Skeletal muscle cell (primary cell): ENCODE measurements around the gene RMC1.
"Not testable (repeated sequence)": the region's sequence is repeated elsewhere in the genome, so short reads cannot be mapped to it uniquely, and the experiment has no call there.

ENCODE experiments used
- DNase-seq: peaks from one replicate; pipeline ENCODE4 v3.0.0-alpha.2; 2010; ENCODE audit warnings: low read depth
- H3K4me3 ChIP-seq: 2 replicates; pipeline ENCODE4 v1.5.1; 2011; ENCODE audit warnings: low read depth, mild to moderate bottlenecking, control low read depth, low read length, moderate library complexity

The RMC1 gene

GRCh38 chr18:23503038-23503962 is at the start of gene RMC1:
TSS of gene RMC1 (plus strand) at chr18:23503511. CDS start at chr18:23503619, 108 bp downstream.
- peak within 1 kb of the TSS; percentile 81 for H3K4me3 ChIP-seq
- peak; percentile 69 for DNase-seq

GRCh38 chr18:23453680-23454058 is 49.6 kb upstream of the RMC1 start:
- H3K4me3 ChIP-seq = peak overlapping the region; percentile 85
- no peak for DNase-seq

DNA sequence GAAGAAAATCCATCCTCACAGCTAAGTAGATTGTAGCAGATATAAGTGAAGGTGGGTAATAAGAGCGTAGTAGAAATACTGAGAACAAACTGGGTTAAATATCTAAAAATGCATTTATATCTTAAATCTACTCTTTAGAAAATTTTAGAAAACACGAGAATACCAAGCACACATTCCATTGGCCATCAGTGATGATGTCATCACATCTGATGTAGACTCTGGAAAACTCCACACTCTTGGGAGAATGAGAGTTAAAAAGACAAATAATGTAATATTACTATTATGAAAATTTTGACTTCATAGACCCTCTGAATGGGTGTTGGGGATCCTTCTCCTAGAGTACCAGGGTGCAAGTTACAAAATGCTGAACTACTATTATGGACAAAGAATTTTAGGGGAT is 46.5 kb upstream of the RMC1 start:
- no peak for DNase-seq
- no peak overlapping the region for H3K4me3 ChIP-seq

DNA sequence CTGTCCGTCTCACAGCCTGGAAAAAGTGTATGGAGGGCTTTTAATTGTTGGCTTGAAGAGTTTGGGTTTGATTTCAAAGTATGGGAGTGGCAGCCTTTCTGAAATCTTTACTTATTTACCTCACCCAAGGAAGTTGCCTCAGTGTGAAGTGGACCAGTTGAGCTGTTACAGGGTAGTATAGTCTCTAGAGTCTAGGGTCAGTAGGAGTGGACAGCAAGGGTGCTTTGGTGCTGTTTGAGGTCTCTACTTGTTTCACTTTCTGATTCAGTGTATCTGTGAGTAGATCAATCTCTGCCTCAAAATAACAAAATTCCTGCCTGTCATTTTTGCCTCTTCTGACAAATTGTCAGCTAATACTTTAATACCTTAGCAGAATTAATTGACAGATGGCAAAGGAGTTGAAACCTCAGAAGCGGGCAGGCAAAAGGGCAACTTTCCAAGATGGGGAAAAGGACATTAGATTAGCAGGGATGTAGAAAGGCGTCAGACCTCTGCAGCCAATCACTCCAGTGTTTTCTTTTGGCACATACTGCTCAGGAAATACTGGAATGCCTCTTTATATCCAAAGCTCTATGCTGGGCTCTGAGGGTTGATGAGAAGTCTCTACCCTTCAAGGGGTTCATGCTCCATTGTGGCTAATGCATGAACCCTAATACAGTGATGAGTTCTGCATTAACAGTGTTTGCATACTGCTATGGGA is 44.3 kb upstream of the RMC1 start:
- DNase-seq = no peak
- no peak overlapping the region for H3K4me3 ChIP-seq

DNA sequence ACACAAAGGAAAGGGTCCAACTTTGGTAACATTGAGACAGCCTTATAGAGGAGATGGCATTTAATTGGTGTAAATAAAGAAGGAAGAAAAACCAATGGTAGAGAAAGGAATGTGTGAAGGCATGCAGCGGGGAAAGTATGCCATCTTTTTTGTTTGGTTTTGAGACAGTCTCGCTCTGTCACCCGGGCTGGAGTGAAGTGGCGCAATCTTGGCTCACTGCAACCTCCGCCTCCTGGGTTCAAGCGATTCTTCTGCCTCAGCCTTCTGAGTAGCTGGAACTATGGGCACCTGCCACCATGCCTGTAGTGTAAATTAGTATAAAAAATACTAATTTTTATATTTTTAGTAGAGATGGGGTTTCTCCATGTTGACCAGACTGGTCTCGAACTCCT is 43.8 kb upstream of the RMC1 start:
- H3K4me3 ChIP-seq = no peak overlapping the region
- DNase-seq = no peak

DNA sequence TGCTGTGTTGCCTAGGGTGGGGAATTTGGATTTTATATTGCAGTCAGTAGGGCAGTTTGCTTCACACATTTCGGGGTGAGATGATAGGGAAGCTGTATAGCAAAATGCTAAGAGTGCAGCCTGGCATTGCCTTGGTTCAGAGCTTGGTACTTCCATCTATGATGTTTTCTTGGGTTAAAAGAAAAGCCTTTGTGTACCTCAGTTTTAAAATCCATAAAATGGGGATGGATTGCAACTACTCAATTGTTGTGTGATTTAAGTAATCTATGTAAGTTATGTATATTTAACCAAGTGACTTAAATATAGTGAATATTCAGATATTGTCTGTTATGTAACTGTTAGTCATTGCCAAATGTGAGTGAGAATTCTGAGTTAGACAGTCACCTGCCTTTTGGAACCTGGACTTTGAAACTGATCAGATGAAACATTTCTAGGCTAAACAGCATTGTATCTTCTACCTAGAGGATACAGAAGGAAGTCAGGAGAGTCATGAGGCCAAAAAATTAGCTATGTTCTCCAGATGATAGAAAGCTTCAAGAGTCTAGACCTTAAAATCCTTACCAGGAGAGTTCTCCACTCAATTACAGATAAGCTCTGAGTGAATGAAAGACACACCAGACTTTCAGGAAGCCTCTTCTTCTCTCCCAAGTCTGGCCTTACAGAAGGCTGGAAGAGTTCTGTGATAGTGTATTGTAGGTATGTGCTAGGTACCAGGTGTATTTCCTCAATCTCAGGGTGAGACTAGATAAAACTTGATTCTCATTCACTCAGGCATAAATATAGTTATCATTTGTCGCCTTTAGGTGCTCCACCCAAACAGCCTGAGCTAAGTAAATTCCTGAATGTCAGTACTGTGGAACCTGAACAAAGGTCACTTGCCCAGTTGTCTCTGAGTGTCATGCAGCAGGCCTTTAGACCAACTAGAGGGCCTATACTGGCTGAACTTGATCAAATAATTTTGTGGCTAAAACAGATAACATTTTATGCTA is 42.7 kb upstream of the RMC1 start:
- H3K4me3 ChIP-seq = no peak overlapping the region
- DNase-seq = no peak

DNA sequence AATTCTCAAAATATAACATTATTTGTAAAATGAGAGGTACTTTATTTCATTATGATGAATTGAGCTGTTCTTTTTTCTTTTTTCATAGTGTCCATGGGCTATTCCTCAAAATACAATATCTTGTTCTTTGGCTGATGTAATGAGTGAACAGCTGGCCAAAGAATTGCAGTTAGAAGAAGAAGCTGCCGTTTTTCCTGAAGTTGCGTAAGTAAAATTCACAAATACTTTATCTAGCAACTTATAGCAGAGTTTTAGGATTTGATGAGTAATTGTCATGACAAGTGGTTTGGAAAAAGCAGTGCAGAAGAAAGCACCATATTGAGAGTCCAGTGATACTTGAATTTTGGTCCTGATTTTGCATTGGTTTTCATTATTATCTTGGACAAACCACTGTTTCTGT is 40.4 kb upstream of the RMC1 start:
- DNase-seq = peak; percentile 9

DNA sequence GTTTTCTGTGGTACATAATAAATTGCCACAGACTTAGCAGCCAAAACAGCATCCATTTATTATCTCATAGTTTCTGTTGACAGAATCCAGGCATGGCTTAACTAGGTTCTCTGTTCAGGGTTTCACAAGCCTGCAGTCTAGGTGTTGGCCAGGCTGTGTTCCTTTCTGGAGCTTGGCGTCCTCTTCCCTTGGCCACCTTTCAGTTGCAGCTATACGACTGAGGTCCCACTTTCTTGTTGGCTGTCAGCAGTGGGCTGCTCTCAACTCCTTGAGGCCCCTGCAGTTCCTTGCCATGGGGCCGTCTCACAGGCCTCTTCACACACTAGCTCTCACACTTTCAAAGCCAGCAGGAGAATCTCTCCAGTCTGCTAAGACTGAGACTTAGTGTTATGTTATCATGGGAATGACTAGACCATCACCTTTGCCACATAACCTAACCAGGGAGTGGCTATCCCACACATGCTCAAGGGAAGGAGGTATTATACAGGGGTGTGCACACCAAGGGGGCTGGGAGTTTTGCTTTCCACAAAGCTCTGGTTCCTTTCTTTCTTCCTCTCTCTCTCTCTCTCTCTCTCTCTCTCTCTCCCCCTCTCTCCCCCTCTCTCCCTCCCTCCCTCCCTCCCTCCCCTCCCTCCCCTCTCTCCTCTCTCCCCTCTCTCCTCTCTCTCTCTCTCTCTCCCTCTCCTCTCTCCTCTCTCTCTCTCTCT is 34.4 kb upstream of the RMC1 start:
- DNase-seq = no peak
- H3K4me3 ChIP-seq = no peak overlapping the region

More for the DNA sequence above, 40.4 kb upstream of the RMC1 start:
- H3K4me3 ChIP-seq = no peak overlapping the region

- no peak for DNase-seq
- H3K4me3 ChIP-seq = no peak overlapping the region
These were observed 32.5 kb upstream of the RMC1 start for GRCh38 chr18:23470620-23471387.

GRCh38 chr18:23471486-23471885 is 31.8 kb upstream of the RMC1 start:
- no peak overlapping the region for H3K4me3 ChIP-seq
- no peak for DNase-seq

DNA sequence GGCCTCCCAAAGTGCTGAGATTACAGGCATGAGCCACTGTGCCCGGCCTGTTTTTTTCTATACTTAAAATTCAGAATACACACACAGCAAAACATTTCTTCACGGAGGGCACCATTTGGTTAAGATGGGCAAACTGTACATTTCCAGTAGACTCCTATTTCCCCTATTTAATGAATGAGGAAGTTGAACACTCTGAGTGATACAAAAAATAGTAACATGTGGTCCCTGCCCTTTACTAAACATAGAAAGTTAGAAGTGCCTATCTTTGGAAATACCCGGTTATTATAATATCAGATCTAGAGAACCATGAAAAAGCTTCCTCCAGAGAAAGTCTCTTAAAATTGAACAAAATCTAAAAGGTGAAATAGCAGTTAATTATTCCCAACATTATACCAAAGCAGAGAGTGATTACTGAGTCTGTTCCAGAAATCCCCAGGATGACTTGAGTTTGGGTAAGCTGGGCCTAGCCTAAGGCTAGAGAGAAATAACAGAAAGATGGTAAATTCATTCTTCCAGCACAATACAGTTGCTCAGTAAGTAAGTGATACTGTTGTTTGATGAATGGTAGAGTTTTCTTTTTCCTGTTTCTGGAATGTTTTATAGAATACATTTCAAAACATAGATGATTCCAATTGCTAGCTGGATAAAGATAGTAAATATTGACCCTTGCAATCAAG is 23.3 kb upstream of the RMC1 start:
- no peak for DNase-seq
- no peak overlapping the region for H3K4me3 ChIP-seq

DNA sequence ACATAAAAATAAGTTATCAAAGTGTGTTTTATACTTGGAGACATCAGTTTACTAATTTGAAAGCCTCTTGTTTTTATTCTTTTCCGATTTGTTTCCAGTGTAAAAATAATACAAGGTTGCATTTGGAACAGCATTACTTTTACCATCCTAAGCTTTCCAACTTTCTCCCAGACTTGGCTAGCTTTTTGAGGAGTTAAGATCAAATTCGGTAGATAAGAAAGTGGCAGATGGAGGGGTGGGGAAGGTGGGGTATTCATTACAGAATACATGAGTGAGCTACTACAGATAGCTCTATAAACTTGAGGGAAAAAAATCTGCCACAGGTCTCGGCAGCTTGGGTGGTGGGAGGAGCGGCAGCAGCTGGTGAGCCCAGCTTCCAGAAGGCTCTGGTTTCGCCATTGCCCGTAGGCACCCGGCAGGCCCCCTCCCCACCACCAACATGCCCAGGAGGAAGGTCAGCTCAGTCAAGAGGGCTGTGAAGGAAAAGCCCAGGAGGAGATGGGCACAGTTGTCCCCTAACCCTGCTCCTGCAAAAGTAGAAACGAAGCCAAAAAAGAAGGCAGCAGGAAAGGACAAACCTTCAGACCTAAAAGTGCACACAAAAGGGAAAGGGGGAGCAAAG is 18.6 kb upstream of the RMC1 start:
- DNase-seq = no peak
- H3K4me3 ChIP-seq = no peak overlapping the region

DNA sequence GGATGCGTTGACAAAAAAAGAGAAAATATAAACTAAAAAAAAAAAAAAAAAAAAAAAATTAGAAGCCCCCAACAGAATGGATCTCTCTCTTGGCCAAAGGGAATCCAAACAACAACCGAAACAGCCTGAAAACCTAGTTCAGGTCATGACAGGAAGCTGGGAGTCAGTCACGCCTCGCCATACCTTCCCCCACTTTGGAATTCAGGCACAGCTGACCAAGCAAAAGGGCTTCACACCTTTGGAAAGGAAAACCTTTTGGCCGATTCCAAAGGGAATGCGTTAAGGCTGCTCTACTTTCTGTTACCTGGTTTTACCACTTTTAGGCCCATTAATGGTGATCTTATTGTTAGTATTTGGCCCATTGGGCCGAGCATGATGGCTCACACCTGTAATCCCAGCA is 17.9 kb upstream of the RMC1 start:
- DNase-seq = no peak
- H3K4me3 ChIP-seq = no peak overlapping the region

- DNase-seq = no peak
- H3K4me3 ChIP-seq = no peak overlapping the region
These were observed 15.4 kb upstream of the RMC1 start for GRCh38 chr18:23487738-23488570.

GRCh38 chr18:23489586-23489985 is 13.7 kb upstream of the RMC1 start:
- DNase-seq = not testable (repeated sequence)

GRCh38 chr18:23493654-23494053 is 9.7 kb upstream of the RMC1 start:
- H3K4me3 ChIP-seq = no peak overlapping the region
- no peak for DNase-seq

More at GRCh38 chr18:23489586-23489985, 13.7 kb upstream of the RMC1 start:
- not testable (repeated sequence) for H3K4me3 ChIP-seq
